GM12878 (cell line): Measurements from ENCODE around the gene IFI6. TPM values are rescaled to one million over a fixed set of nuclear protein-coding genes. Genes with fewer than 3 reads are reported as not detected.

Experiments used
- ATF2 ChIP-seq: IDR thresholded peaks from 2 replicates; pipeline ENCODE4 v1.6.1; 2012; ENCODE audit warnings: low read length, inconsistent platforms
- BHLHE40 ChIP-seq, 2 experiments: fragments of 450-650 bp in 1 of 2; IDR thresholded peaks; 2 replicates each; pipeline ENCODE4 v1.6.1; 2011 to 2017; ENCODE audit warnings: low read depth in 2 of 2, borderline replicate concordance in 1 of 2, improper control_type of control experiment in 1 of 2, low read length in 1 of 2, mild to moderate bottlenecking in 1 of 2
- CBX5 ChIP-seq: sonication (generic); IDR thresholded peaks from 2 replicates; pipeline ENCODE4 v1.6.1; 2016; ENCODE audit warnings: low read depth, moderate library complexity, mild to moderate bottlenecking, inconsistent platforms
- CREM ChIP-seq: IDR thresholded peaks from 2 replicates; pipeline ENCODE4 v1.6.1; 2014; ENCODE audit warnings: antibody characterized with exemption, low read depth
- DPF2 ChIP-seq: fragments of 450-650 bp; IDR thresholded peaks from 2 replicates; pipeline ENCODE4 v1.6.1; 2017; ENCODE audit warnings: mild to moderate bottlenecking
- GATAD2B ChIP-seq: fragments of 450-650 bp; conservative IDR thresholded peaks from 2 replicates; pipeline ENCODE4 v1.6.1; 2017; ENCODE audit warnings: low read depth, mild to moderate bottlenecking, moderate library complexity
- KLF5 ChIP-seq: fragments of 450-650 bp; IDR thresholded peaks from 2 replicates; pipeline ENCODE4 v1.6.1; 2014; ENCODE audit warnings: mild to moderate bottlenecking; ENCODE audit not compliant: partially characterized antibody
- LARP7 ChIP-seq: fragments of 450-650 bp; IDR thresholded peaks from 2 replicates; pipeline ENCODE4 v1.6.1; 2017; ENCODE audit warnings: mild to moderate bottlenecking
- MAX ChIP-seq: IDR thresholded peaks from 2 replicates; pipeline ENCODE4 v1.6.1; 2012; ENCODE audit warnings: low read depth, low read length, improper control_type of control experiment
- NRF1 ChIP-seq: conservative IDR thresholded peaks from 2 replicates; pipeline ENCODE4 v1.6.1; 2011; ENCODE audit warnings: mild to moderate bottlenecking, low read depth, low read length, improper control_type of control experiment
- PBX3 ChIP-seq: IDR thresholded peaks from 2 replicates; pipeline ENCODE4 v1.6.1; 2011; ENCODE audit warnings: mild to moderate bottlenecking, low read depth, low read length, moderate library complexity; ENCODE audit not compliant: insufficient replicate concordance
- RCOR1 ChIP-seq: conservative IDR thresholded peaks from 2 replicates; pipeline ENCODE4 v1.6.1; 2012; ENCODE audit warnings: low read depth, low read length, improper control_type of control experiment
- SIX5 ChIP-seq: IDR thresholded peaks from 2 replicates; pipeline ENCODE4 v1.6.1; 2011; ENCODE audit warnings: mild to moderate bottlenecking, low read depth, low read length, moderate library complexity; ENCODE audit not compliant: severe bottlenecking
- SMAD1 ChIP-seq: fragments of 450-650 bp; IDR thresholded peaks from 2 replicates; pipeline ENCODE4 v1.6.1; 2018; ENCODE audit warnings: mild to moderate bottlenecking, low read depth; ENCODE audit not compliant: partially characterized antibody
- SPI1 ChIP-seq: IDR thresholded peaks from 2 replicates; pipeline ENCODE4 v1.6.1; 2011; ENCODE audit warnings: low read depth, mild to moderate bottlenecking, low read length, moderate library complexity, borderline replicate concordance; ENCODE audit not compliant: insufficient read depth
- YBX1 ChIP-seq: fragments of 450-650 bp; IDR thresholded peaks from 2 replicates; pipeline ENCODE4 v1.6.1; 2016; ENCODE audit warnings: antibody characterized with exemption
- ZNF217 ChIP-seq: fragments of 450-650 bp; IDR thresholded peaks from 2 replicates; pipeline ENCODE4 v1.6.1; 2017; ENCODE audit warnings: antibody characterized with exemption, mild to moderate bottlenecking
- polyA plus RNA-seq, 11 experiments: library from polyadenylated mRNA; depleted of rRNA in 4 of 11; unstranded in 6 of 11; stranded (reverse) in 5 of 11; fragments of >200 nt; fragmentation: Nextera tagmentation in 4 of 11; fragmentation: Illumina TruSeq in 1 of 11; extraction: Ambion mirVana in 4 of 11; extraction: Trizol in 1 of 11; gene quantifications; 1 replicate in 1 of 11; 2 replicates in 10 of 11; pipeline versions ENCODE4 v1.2.1 to v1.2.3, GENCODE V29; 2011 to 2016; ENCODE audit warnings: inconsistent platforms in 2 of 11, missing spikeins in 2 of 11, low read depth in 1 of 11
- total RNA-seq, 4 experiments: library from RNA; depleted of rRNA in 3 of 4; stranded (reverse); fragments of >200 nt in 3 of 4; fragmentation: Illumina TruSeq in 1 of 4; extraction: Trizol in 1 of 4; gene quantifications; 2 replicates each; pipeline versions ENCODE4 v1.2.1 to v1.2.3, GENCODE V29; 2013 to 2021
- TF ChIP-seq, protein P1 (sequence below): IDR thresholded peaks from 2 replicates; pipeline ENCODE4 v1.6.1; 2011; ENCODE audit warnings: borderline replicate concordance, low read depth, mild to moderate bottlenecking, moderate library complexity, low read length; ENCODE audit not compliant: insufficient read depth, poor library complexity, severe bottlenecking
- TF ChIP-seq, protein P2 (sequence below): fragments of 150-350 bp; IDR thresholded peaks from 2 replicates; pipeline ENCODE4 v1.6.1; 2014; ENCODE audit warnings: mild to moderate bottlenecking, low read depth, low read length

The IFI6 gene
- total and polyA plus RNA-seq, 10 of the 15 experiments (the other 5 are each of a cell fraction or from before 2014, with no cell fraction given) = 5.6 to 123 (median 69.0) TPM

DNA sequence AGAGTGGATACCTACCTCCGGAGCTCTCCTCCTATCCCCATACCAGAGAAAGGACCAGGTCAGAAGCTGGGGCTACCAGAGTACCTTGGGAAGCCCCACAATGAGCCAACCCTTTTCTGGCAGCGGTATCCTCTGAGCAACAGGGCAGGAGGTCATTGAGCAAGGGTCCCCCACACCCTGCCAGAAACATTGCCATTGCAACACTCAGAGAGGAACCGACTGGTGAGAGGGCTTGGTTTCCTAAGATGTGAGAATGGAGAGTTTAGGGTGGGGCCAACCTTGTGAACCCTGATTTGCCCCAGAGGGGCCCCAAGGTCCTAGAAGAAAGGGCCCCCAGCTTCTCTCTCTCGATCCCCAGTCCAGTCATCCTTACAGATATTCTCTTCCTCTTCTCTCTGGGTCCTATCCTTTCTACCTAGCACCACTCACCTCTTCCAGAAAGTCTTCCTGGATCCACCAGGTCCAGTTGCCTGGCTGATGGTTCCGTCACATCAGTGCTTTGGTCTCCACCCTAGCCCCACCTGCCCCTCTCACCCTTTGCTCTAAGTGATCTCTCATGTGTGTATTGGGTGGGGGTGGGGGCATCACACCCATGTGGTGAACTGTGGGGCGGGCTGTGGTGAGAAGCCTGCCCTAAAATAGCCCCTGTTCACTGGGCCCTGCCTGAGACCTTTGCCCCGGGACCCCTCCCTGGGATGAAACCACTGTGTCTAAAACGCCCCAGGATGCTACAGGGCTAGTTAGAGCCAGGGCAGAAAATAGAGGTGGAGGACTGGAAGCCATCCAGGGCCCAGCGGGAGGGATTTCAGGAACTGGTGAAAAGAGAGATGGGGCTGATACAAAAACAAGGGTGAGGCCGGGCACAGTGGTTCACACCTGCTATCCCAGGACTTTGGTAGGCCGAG, 45.7 kb downstream of the IFI6 start (continued):
- TF ChIP-seq PBX3 (no peak), NRF1 (no peak), KLF5 (no peak), SIX5 (no peak), LARP7 (no peak), CREM (no peak; the same call in 1 of the 2 replicates), DPF2 (peak; percentile 84), GATAD2B (peak; percentile 80), ATF2 (no peak), BHLHE40 (IDR thresholded peaks at IDR 0.05; ENCODE audit: borderline replicate concordance in 1 of 2, low read depth in 2 of 2, low read length in 1 of 2) (peak; percentile 67 to 75; a peak in 3 of 4 replicates), YBX1 (no peak), CBX5 (no peak), SPI1 (peak; percentile 52; the same call in 1 of the 2 replicates), MAX (no peak; the same call in 1 of the 2 replicates), RCOR1 (peak; percentile 75; the same call in 1 of the 2 replicates), ZNF217 (no peak), SMAD1 (peak; percentile 48)
- TF ChIP-seq, protein P1, sequence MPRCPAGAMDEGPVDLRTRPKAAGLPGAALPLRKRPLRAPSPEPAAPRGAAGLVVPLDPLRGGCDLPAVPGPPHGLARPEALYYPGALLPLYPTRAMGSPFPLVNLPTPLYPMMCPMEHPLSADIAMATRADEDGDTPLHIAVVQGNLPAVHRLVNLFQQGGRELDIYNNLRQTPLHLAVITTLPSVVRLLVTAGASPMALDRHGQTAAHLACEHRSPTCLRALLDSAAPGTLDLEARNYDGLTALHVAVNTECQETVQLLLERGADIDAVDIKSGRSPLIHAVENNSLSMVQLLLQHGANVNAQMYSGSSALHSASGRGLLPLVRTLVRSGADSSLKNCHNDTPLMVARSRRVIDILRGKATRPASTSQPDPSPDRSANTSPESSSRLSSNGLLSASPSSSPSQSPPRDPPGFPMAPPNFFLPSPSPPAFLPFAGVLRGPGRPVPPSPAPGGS = no peak
- TF ChIP-seq, protein P2, sequence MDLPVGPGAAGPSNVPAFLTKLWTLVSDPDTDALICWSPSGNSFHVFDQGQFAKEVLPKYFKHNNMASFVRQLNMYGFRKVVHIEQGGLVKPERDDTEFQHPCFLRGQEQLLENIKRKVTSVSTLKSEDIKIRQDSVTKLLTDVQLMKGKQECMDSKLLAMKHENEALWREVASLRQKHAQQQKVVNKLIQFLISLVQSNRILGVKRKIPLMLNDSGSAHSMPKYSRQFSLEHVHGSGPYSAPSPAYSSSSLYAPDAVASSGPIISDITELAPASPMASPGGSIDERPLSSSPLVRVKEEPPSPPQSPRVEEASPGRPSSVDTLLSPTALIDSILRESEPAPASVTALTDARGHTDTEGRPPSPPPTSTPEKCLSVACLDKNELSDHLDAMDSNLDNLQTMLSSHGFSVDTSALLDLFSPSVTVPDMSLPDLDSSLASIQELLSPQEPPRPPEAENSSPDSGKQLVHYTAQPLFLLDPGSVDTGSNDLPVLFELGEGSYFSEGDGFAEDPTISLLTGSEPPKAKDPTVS = no peak
